ENCODE data around the gene CCIN. TPM values are rescaled to one million over a fixed set of nuclear protein-coding genes. Genes with fewer than 3 reads are reported as not detected.
A peak's percentile ranks its signal among the peaks of the same experiment; 100 is the strongest.
"Not testable (repeated sequence)": the region's sequence is repeated elsewhere in the genome, so short reads cannot be mapped to it uniquely, and the experiment has no call there.

CCIN gene
- total RNA-seq, 1 donor from 2014 or later = not detected

GRCh38 chr9:36125062-36125855, 43.9 kb upstream of the CCIN start:
- Mint-ChIP-seq H3K9me3 (no peaks in the 10 kb centered on the region), H3K4me3 (no peak overlapping the region), H3K36me3 (ENCODE audit: low read depth) (peaks cover 4% of the 10 kb centered on the region), H3K27ac (ENCODE audit: unreplicated experiment) (no peak overlapping the region), H3K4me1 (no peaks in the 10 kb centered on the region), H3K27me3 (ENCODE audit: low read depth) (no peaks in the 10 kb centered on the region)
- no peak for DNase-seq (ENCODE audit: low read depth, low spot score)
- no peak for TF ChIP-seq CTCF (conservative IDR thresholded peaks at IDR 0.05)

GRCh38 chr9:36126016-36126730, 43.0 kb upstream of the CCIN start:
- Mint-ChIP-seq H3K9me3 (no peaks in the 10 kb centered on the region), H3K4me3 (no peak overlapping the region), H3K27ac (ENCODE audit: unreplicated experiment) (peak overlapping the region; percentile 27), H3K36me3 (ENCODE audit: low read depth) (peaks cover 4% of the 10 kb centered on the region), H3K4me1 (no peaks in the 10 kb centered on the region), H3K27me3 (ENCODE audit: low read depth) (no peaks in the 10 kb centered on the region)
- no peak for TF ChIP-seq CTCF (conservative IDR thresholded peaks at IDR 0.05)
- no peak for DNase-seq (ENCODE audit: low read depth, low spot score)

GRCh38 chr9:36127652-36128244, 41.4 kb upstream of the CCIN start:
- H3K27ac Mint-ChIP-seq (ENCODE audit: unreplicated experiment) = no peak overlapping the region

GRCh38 chr9:36128349-36128748, 40.8 kb upstream of the CCIN start:
- TF ChIP-seq CTCF (conservative IDR thresholded peaks at IDR 0.05) = no peak
- DNase-seq (ENCODE audit: low read depth, low spot score) = no peak
- no peaks in the 10 kb centered on the region for H3K4me1 Mint-ChIP-seq
- no peaks in the 10 kb centered on the region for H3K9me3 Mint-ChIP-seq
- no peak overlapping the region for H3K27ac Mint-ChIP-seq (ENCODE audit: unreplicated experiment)
- H3K4me3 Mint-ChIP-seq = no peak overlapping the region
- H3K27me3 Mint-ChIP-seq (ENCODE audit: low read depth) = peaks cover 16% of the 10 kb centered on the region
- H3K36me3 Mint-ChIP-seq (ENCODE audit: low read depth) = no peaks in the 10 kb centered on the region

More at GRCh38 chr9:36127652-36128244, 41.4 kb upstream of the CCIN start:
- H3K4me3 Mint-ChIP-seq = no peak overlapping the region
- no peaks in the 10 kb centered on the region for H3K9me3 Mint-ChIP-seq
- no peaks in the 10 kb centered on the region for H3K36me3 Mint-ChIP-seq (ENCODE audit: low read depth)
- no peak for TF ChIP-seq CTCF (conservative IDR thresholded peaks at IDR 0.05)
- no peaks in the 10 kb centered on the region for H3K4me1 Mint-ChIP-seq
- H3K27me3 Mint-ChIP-seq (ENCODE audit: low read depth) = peaks cover 14% of the 10 kb centered on the region
- no peak for DNase-seq (ENCODE audit: low read depth, low spot score)

- H3K4me3 Mint-ChIP-seq = no peak overlapping the region
- peaks cover 24% of the 10 kb centered on the region for H3K27me3 Mint-ChIP-seq (ENCODE audit: low read depth)
- no peak for DNase-seq (ENCODE audit: low read depth, low spot score)
- no peaks in the 10 kb centered on the region for H3K9me3 Mint-ChIP-seq
- H3K27ac Mint-ChIP-seq (ENCODE audit: unreplicated experiment) = no peak overlapping the region
- no peak for TF ChIP-seq CTCF (conservative IDR thresholded peaks at IDR 0.05)
- H3K36me3 Mint-ChIP-seq (ENCODE audit: low read depth) = no peaks in the 10 kb centered on the region
- no peaks in the 10 kb centered on the region for H3K4me1 Mint-ChIP-seq
These were observed 40.0 kb upstream of the CCIN start for GRCh38 chr9:36129139-36129538.

- H3K9me3 Mint-ChIP-seq; H3K4me3 Mint-ChIP-seq; H3K27ac Mint-ChIP-seq (ENCODE audit: unreplicated experiment): not testable (repeated sequence)
These were observed 37.5 kb upstream of the CCIN start for GRCh38 chr9:36131666-36132065.

More at GRCh38 chr9:36131666-36132065, 37.5 kb upstream of the CCIN start:
- H3K27me3 Mint-ChIP-seq (ENCODE audit: low read depth) = peaks cover 44% of the 10 kb centered on the region
- H3K4me1 Mint-ChIP-seq; H3K36me3 Mint-ChIP-seq (ENCODE audit: low read depth); DNase-seq (ENCODE audit: low read depth, low spot score): not testable (repeated sequence)

Measured in neural crest cell (in vitro differentiated cells).